GM12878 (cell line): Measurements from ENCODE around the gene TNFRSF8.

ENCODE experiments used
- BHLHE40 ChIP-seq, 2 experiments: fragments of 450-650 bp in 1 of 2; IDR thresholded peaks; 2 replicates each; pipeline ENCODE4 v1.6.1; 2011 to 2017; ENCODE audit warnings: low read depth in 2 of 2, borderline replicate concordance in 1 of 2, improper control_type of control experiment in 1 of 2, low read length in 1 of 2, mild to moderate bottlenecking in 1 of 2
- CEBPB ChIP-seq, 2 experiments: fragments of 150-350 bp in 1 of 2; IDR thresholded peaks; 2 replicates each; pipeline ENCODE4 v1.6.1; 2012 to 2014; ENCODE audit warnings: low read depth in 2 of 2, low read length in 2 of 2, borderline replicate concordance in 1 of 2, inconsistent platforms in 1 of 2
- PAX5 ChIP-seq: IDR thresholded peaks from 2 replicates; pipeline ENCODE4 v1.6.1; 2011; ENCODE audit warnings: low read depth, low read length, borderline replicate concordance
- POLR2A ChIP-seq: IDR thresholded peaks from 2 replicates; pipeline ENCODE4 v1.6.1; 2011; ENCODE audit warnings: low read depth, mild to moderate bottlenecking, low read length
- RFX5 ChIP-seq: IDR thresholded peaks from 2 replicates; pipeline ENCODE4 v1.6.1; 2011; ENCODE audit warnings: low read depth, low read length, improper control_type of control experiment
- SP1 ChIP-seq: IDR thresholded peaks from one replicate; pipeline ENCODE4 v1.6.1; 2011; ENCODE audit warnings: low read depth, low read length
- ZNF24 ChIP-seq: fragments of 450-650 bp; IDR thresholded peaks from 2 replicates; pipeline ENCODE4 v1.6.1; 2017; ENCODE audit warnings: antibody characterized with exemption, mild to moderate bottlenecking
- ZNF274 ChIP-seq: IDR thresholded peaks from one replicate; pipeline ENCODE4 v1.8.0; 2011; ENCODE audit not compliant: insufficient read length, insufficient read depth
- ZZZ3 ChIP-seq: IDR thresholded peaks from 2 replicates; pipeline ENCODE4 v1.6.1; 2011; ENCODE audit warnings: low read depth; ENCODE audit not compliant: control insufficient read depth, insufficient read length
- TF ChIP-seq, protein P1 (sequence below), 3 experiments: IDR thresholded peaks in 2 of 3; conservative IDR thresholded peaks in 1 of 3; 2 replicates each; pipeline ENCODE4 v1.5.1; 2011; ENCODE audit warnings: low read depth in 3 of 3, low read length in 3 of 3, mild to moderate bottlenecking in 3 of 3, control low read depth in 2 of 3, moderate library complexity in 2 of 3, inconsistent platforms in 1 of 3, mixed read lengths in 1 of 3; ENCODE audit not compliant: control insufficient read depth in 2 of 3, insufficient read depth in 1 of 3; ENCODE audit errors: extremely low read depth in 1 of 3
- TF ChIP-seq, protein P2 (sequence below): fragments of 450-650 bp; IDR thresholded peaks from 2 replicates; pipeline ENCODE4 v1.6.1; 2017; ENCODE audit warnings: mild to moderate bottlenecking, moderate library complexity
- TF ChIP-seq, protein P3 (sequence below): IDR thresholded peaks from 2 replicates; pipeline ENCODE4 v1.6.1; 2012; ENCODE audit warnings: mild to moderate bottlenecking, low read depth, low read length

DNA sequence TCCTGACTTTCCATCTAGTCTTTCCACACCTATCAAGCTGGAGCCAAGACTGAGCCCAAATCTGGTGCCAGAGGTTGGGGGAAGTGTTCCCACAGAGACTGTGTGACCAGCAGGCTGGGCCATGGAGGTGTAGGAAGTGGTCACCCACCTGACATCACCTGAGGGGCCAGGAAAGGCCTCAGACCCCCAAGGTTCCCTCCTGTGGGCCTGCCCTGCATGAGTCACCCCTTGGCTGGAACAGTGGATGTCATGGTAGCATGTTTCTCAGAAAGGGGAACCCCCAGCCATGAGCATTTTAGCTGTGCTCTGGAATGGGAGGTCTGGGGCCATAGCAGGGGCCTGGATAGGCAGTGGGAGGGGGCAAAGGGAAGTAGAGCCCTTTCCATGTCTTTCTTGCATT lies 5.7 kb upstream of the TNFRSF8 start:
- TF ChIP-seq POLR2A = 0 out of 2 replicates have a peak, but pooled peaks have one; percentile 9
- TF ChIP-seq, protein P1, sequence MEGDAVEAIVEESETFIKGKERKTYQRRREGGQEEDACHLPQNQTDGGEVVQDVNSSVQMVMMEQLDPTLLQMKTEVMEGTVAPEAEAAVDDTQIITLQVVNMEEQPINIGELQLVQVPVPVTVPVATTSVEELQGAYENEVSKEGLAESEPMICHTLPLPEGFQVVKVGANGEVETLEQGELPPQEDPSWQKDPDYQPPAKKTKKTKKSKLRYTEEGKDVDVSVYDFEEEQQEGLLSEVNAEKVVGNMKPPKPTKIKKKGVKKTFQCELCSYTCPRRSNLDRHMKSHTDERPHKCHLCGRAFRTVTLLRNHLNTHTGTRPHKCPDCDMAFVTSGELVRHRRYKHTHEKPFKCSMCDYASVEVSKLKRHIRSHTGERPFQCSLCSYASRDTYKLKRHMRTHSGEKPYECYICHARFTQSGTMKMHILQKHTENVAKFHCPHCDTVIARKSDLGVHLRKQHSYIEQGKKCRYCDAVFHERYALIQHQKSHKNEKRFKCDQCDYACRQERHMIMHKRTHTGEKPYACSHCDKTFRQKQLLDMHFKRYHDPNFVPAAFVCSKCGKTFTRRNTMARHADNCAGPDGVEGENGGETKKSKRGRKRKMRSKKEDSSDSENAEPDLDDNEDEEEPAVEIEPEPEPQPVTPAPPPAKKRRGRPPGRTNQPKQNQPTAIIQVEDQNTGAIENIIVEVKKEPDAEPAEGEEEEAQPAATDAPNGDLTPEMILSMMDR (IDR thresholded peaks at IDR 0.05 in 2 of 3, conservative IDR thresholded peaks at IDR 0.05 in 1 of 3; ENCODE audit: control insufficient read depth in 2 of 3, extremely low read depth in 1 of 3, insufficient read depth in 1 of 3, low read depth in 3 of 3, low read length in 3 of 3) = no peak
- TF ChIP-seq SP1 = no peak
- TF ChIP-seq BHLHE40 (IDR thresholded peaks at IDR 0.05; ENCODE audit: borderline replicate concordance in 1 of 2, low read depth in 2 of 2, low read length in 1 of 2) = 0 out of 4 replicates have a peak, but pooled peaks of 1 of the 2 experiments have one; percentile 33
- TF ChIP-seq RFX5 = no peak
- no peak for TF ChIP-seq CEBPB (IDR thresholded peaks at IDR 0.05; ENCODE audit: borderline replicate concordance in 1 of 2, low read depth in 2 of 2, low read length in 2 of 2)
- TF ChIP-seq PAX5 = peak; percentile 50; the same call in 1 of the 2 replicates
- TF ChIP-seq, protein P2, sequence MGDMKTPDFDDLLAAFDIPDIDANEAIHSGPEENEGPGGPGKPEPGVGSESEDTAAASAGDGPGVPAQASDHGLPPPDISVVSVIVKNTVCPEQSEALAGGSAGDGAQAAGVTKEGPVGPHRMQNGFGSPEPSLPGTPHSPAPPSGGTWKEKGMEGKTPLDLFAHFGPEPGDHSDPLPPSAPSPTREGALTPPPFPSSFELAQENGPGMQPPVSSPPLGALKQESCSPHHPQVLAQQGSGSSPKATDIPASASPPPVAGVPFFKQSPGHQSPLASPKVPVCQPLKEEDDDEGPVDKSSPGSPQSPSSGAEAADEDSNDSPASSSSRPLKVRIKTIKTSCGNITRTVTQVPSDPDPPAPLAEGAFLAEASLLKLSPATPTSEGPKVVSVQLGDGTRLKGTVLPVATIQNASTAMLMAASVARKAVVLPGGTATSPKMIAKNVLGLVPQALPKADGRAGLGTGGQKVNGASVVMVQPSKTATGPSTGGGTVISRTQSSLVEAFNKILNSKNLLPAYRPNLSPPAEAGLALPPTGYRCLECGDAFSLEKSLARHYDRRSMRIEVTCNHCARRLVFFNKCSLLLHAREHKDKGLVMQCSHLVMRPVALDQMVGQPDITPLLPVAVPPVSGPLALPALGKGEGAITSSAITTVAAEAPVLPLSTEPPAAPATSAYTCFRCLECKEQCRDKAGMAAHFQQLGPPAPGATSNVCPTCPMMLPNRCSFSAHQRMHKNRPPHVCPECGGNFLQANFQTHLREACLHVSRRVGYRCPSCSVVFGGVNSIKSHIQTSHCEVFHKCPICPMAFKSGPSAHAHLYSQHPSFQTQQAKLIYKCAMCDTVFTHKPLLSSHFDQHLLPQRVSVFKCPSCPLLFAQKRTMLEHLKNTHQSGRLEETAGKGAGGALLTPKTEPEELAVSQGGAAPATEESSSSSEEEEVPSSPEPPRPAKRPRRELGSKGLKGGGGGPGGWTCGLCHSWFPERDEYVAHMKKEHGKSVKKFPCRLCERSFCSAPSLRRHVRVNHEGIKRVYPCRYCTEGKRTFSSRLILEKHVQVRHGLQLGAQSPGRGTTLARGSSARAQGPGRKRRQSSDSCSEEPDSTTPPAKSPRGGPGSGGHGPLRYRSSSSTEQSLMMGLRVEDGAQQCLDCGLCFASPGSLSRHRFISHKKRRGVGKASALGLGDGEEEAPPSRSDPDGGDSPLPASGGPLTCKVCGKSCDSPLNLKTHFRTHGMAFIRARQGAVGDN = no peak
- TF ChIP-seq ZNF24 = no peak
- TF ChIP-seq ZNF274 = no peak
- TF ChIP-seq, protein P3, sequence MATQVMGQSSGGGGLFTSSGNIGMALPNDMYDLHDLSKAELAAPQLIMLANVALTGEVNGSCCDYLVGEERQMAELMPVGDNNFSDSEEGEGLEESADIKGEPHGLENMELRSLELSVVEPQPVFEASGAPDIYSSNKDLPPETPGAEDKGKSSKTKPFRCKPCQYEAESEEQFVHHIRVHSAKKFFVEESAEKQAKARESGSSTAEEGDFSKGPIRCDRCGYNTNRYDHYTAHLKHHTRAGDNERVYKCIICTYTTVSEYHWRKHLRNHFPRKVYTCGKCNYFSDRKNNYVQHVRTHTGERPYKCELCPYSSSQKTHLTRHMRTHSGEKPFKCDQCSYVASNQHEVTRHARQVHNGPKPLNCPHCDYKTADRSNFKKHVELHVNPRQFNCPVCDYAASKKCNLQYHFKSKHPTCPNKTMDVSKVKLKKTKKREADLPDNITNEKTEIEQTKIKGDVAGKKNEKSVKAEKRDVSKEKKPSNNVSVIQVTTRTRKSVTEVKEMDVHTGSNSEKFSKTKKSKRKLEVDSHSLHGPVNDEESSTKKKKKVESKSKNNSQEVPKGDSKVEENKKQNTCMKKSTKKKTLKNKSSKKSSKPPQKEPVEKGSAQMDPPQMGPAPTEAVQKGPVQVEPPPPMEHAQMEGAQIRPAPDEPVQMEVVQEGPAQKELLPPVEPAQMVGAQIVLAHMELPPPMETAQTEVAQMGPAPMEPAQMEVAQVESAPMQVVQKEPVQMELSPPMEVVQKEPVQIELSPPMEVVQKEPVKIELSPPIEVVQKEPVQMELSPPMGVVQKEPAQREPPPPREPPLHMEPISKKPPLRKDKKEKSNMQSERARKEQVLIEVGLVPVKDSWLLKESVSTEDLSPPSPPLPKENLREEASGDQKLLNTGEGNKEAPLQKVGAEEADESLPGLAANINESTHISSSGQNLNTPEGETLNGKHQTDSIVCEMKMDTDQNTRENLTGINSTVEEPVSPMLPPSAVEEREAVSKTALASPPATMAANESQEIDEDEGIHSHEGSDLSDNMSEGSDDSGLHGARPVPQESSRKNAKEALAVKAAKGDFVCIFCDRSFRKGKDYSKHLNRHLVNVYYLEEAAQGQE = no peak
- no peak for TF ChIP-seq ZZZ3
